RWPE1 (cell line): ENCODE results near the gene RNF2.

ENCODE experiments used
- CTCF ChIA-PET: fragments of 350-600 bp; sonication (Branson Sonifier 250); formaldehyde crosslinking; extraction: SDS; loops from one replicate; lab custom pipeline; 2021; lab: Yijun Ruan, JAX
- POLR2A ChIA-PET: fragments of 400-600 bp; formaldehyde crosslinking; extraction: SDS; loops from one replicate; lab custom pipeline; 2020; ENCODE audit warnings: antibody characterized with exemption; ENCODE audit not compliant: low non-redundant PET; lab: Yijun Ruan, JAX
- DNase-seq: peaks from one replicate; pipeline ENCODE4 v3.0.0; 2012; ENCODE audit warnings: low spot score
- H3K27ac ChIP-seq: fragments of 450-650 bp; 2 replicates; pipeline ENCODE4 v1.5.1; 2017
- CTCF ChIP-seq: fragments of 450-650 bp; conservative IDR thresholded peaks from 2 replicates; pipeline ENCODE4 v1.5.1; 2017; ENCODE audit warnings: low read depth, mild to moderate bottlenecking

The RNF2 gene

GRCh38 chr1:185096531-185096930 is 51.2 kb downstream of the RNF2 start:
- H3K27ac ChIP-seq = no peak overlapping the region
- TF ChIP-seq CTCF = no peak
- POLR2A ChIA-PET = no interaction called here
- CTCF ChIA-PET = no interaction called here
- peak; percentile 52 for DNase-seq

DNA sequence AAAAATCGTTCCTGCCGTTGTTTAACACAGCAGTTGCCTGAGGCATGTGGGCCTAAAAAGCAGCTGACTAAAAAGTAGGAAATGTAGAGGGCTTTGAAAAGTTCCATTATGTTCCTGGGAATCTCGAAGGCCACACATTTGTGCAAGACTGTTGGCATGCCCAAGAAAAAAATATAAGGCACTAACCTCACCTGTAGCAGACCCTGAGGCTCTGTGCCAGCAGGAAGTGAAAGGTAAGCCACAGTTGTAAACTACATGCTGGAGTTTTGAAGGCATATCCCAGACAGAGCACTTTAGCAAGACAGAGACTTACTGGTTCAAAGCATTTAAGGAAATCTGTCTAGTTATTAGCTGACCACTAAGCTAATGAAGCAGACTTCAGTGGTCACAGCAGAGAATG is 58.7 kb downstream of the RNF2 start:
- ChIA-PET CTCF (interaction anchor here (0.7 kb wide), 1 partner anchor 386 kb away, joined by 3 read pairs; no protein-coding TSS in a partner anchor), POLR2A (no interaction called here)
- no peak for TF ChIP-seq CTCF
- DNase-seq = no peak
- H3K27ac ChIP-seq = no peak overlapping the region

- H3K27ac ChIP-seq = no peak overlapping the region
- POLR2A ChIA-PET = no interaction called here
- no peak for TF ChIP-seq CTCF
- DNase-seq = no peak
- CTCF ChIA-PET = interaction anchor here (0.7 kb wide), 1 partner anchor 671 kb away, joined by 3 read pairs; no protein-coding TSS in a partner anchor
Measured at GRCh38 chr1:185105121-185105520, 59.8 kb downstream of the RNF2 start.

- DNase-seq = no peak
- no peak overlapping the region for H3K27ac ChIP-seq
- POLR2A ChIA-PET = no interaction called here
- TF ChIP-seq CTCF = no peak
- CTCF ChIA-PET = interaction anchor here (0.6 kb wide), 1 partner anchor 277 kb away, joined by 3 read pairs; no protein-coding TSS in a partner anchor
Measured at GRCh38 chr1:185108321-185108720, 63.0 kb downstream of the RNF2 start.

DNA sequence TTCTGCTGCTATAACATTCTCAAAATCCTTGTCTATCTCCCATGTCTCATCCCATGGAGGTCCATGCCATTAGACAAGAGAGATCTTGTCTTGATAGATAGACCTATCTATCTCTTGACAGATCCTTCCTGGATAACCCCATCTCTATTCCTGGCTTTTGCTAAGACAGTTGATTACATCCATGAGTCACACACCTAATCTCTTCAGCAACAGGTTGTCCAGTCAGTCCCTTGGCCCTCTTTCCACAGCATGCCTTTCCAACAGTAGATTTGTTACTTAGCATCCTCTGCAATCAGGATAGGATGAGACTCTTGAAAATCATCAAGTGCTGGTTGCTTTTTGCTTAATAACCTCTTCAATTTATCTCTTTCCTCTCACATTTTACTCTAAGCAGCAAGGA is 64.8 kb downstream of the RNF2 start:
- no peak overlapping the region for H3K27ac ChIP-seq
- TF ChIP-seq CTCF = no peak
- ChIA-PET POLR2A (no interaction called here), CTCF (interaction anchor here (0.5 kb wide), 1 partner anchor 65 kb away, joined by 3 read pairs; the partner anchor contains the start of gene RNF2)
- DNase-seq = no peak

DNA sequence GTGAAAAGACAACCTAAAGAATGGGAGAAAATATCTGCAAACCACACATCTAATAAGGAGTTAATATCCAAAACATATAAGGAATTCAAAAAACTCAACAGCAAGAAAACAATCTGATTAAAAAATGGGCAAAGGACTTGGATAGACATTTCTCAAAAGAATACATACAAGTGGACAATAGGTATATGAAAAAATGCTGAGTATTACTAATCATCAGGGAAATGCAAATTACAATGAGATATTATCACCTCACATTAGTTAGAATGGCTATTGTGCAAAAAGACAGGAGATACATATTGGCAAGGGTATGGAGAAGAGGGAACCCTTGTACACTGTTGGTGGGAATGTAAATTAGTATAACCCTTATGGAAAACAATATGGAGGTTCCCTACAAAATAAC is 66.5 kb downstream of the RNF2 start:
- ChIA-PET POLR2A (no interaction called here), CTCF (no interaction called here)
- H3K27ac ChIP-seq = no peak overlapping the region

More for the DNA sequence above, 66.5 kb downstream of the RNF2 start:
- TF ChIP-seq CTCF = no peak
- DNase-seq = no peak
